Central memory CD4-positive, alpha-beta T cell (primary cell): ENCODE results near the gene ABR.
"Not testable (repeated sequence)": the region's sequence is repeated elsewhere in the genome, so short reads cannot be mapped to it uniquely, and the experiment has no call there.

Experiments
- DNase-seq: peaks from one replicate; pipeline ENCODE4 v3.0.0; 2022

The ABR gene

GRCh38 chr17:1201132-1201702, 21.4 kb upstream of the ABR start:
- peak; percentile 57 for DNase-seq

- not testable (repeated sequence) for DNase-seq
These were observed 19.5 kb upstream of the ABR start for GRCh38 chr17:1199271-1199743.

GRCh38 chr17:1197781-1198490, 18.2 kb upstream of the ABR start:
- DNase-seq: peak; percentile 68

- DNase-seq: no peak
These were observed 17.6 kb upstream of the ABR start for GRCh38 chr17:1197379-1197778.

GRCh38 chr17:1196946-1197345, 17.2 kb upstream of the ABR start:
- no peak for DNase-seq

- DNase-seq: no peak
These were observed 13.3 kb upstream of the ABR start for GRCh38 chr17:1192911-1193699.

GRCh38 chr17:1190751-1191331, 11.1 kb upstream of the ABR start:
- DNase-seq: no peak

GRCh38 chr17:1188812-1189504, 9.2 kb upstream of the ABR start:
- DNase-seq: no peak

GRCh38 chr17:1186923-1187771, 7.4 kb upstream of the ABR start:
- DNase-seq: peak; percentile 68

GRCh38 chr17:1186214-1186820, 6.5 kb upstream of the ABR start:
- DNase-seq: no peak

- DNase-seq: no peak
These were observed 3.5 kb upstream of the ABR start for GRCh38 chr17:1183171-1183873.

- no peak for DNase-seq
These were observed 3.0 kb upstream of the ABR start for GRCh38 chr17:1182811-1183170.

GRCh38 chr17:1181753-1182137, 2.0 kb upstream of the ABR start:
- DNase-seq: no peak

GRCh38 chr17:1180958-1181752, 1.4 kb upstream of the ABR start:
- DNase-seq: no peak

GRCh38 chr17:1179112-1179817, 516 bp downstream of the ABR start:
- no peak for DNase-seq

GRCh38 chr17:1177016-1177700, 2.6 kb downstream of the ABR start:
- DNase-seq: no peak

- DNase-seq: no peak
These were observed 5.4 kb downstream of the ABR start for GRCh38 chr17:1174263-1174880.
